Astrocyte of the spinal cord (primary cell): ENCODE data around the gene PRR19.

Experiments
- DNase-seq: peaks from one replicate; pipeline ENCODE4 v3.0.0; 2011; ENCODE audit warnings: low read depth, low spot score
- H3K4me3 ChIP-seq: 2 replicates; pipeline ENCODE4 v1.5.1; 2011; ENCODE audit warnings: low read depth, mild to moderate bottlenecking, low read length, moderate library complexity
- in situ Hi-C: cut with HindIII; loops from 2 replicates; pipeline ENCODE4 v1.10.0; 2017; ENCODE audit warnings: low sequenced_read_pairs
- TF ChIP-seq, protein P1 (sequence below): IDR thresholded peaks from 2 replicates; pipeline ENCODE4 v1.5.1; 2012; ENCODE audit warnings: low read depth, mild to moderate bottlenecking, low read length, inconsistent platforms

Gene PRR19

DNA sequence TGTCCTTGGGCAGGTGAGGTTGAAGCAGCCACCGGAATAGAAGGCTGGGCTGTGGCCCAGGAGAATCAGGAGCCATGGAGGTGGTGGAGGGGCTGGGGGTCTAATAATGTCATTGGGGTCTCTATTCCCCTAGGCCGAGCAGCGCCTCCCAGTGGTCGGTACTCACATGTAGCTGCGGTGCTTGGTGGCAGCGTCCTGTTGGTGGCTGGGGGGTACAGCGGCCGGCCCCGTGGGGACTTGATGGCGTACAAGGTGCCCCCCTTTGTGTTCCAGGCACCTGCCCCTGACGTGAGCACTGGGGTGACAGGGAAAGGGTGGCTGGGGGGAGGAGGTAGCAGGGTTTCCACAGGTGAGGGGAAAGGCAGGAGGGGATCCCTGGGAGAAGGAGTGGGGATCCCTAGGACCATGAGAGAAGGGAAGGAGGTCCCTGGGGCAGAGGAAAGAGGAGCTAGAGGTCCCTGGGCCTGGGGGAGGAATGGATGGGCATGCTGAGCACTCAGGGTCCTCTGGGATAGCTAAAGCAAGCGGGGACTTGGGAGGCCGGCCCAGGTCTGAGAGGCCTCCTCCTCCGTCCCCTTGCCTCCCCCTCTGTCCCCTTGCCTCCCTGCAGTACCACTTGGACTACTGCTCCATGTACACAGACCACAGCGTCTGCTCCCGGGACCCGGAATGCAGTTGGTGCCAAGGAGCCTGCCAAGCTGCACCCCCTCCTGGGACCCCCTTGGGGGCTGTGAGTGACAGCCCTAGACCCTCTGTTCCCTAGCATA, 41.6 kb downstream of the PRR19 start:
- in situ Hi-C loops, result no loop called here
- TF ChIP-seq, protein P1, sequence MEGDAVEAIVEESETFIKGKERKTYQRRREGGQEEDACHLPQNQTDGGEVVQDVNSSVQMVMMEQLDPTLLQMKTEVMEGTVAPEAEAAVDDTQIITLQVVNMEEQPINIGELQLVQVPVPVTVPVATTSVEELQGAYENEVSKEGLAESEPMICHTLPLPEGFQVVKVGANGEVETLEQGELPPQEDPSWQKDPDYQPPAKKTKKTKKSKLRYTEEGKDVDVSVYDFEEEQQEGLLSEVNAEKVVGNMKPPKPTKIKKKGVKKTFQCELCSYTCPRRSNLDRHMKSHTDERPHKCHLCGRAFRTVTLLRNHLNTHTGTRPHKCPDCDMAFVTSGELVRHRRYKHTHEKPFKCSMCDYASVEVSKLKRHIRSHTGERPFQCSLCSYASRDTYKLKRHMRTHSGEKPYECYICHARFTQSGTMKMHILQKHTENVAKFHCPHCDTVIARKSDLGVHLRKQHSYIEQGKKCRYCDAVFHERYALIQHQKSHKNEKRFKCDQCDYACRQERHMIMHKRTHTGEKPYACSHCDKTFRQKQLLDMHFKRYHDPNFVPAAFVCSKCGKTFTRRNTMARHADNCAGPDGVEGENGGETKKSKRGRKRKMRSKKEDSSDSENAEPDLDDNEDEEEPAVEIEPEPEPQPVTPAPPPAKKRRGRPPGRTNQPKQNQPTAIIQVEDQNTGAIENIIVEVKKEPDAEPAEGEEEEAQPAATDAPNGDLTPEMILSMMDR, result no peak
- H3K4me3 ChIP-seq, result no peak overlapping the region
- DNase-seq, result no peak

DNA sequence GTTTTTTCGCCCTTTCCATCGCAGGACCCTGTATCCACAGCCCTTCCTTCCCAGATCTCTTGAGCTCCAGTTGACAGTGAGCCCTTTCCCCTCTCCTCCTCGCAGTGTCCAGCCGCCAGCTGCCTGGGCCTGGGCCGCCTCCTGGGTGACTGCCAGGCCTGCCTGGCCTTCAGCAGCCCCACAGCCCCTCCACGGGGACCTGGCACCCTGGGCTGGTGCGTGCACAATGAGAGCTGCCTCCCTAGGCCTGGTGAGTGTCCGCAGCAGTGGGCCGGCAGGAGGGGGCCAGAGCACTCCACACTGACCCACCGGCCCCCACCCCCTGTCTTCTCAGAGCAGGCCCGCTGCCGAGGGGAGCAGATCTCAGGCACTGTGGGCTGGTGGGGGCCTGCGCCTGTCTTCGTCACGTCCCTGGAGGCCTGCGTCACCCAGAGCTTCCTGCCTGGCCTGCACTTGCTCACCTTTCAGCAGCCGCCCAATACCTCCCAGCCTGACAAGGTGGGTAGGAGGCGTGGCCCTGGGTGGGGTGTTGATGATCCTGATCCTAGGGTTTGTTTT, 42.5 kb downstream of the PRR19 start:
- no peak overlapping the region for H3K4me3 ChIP-seq
- TF ChIP-seq, protein P1, result no peak
- in situ Hi-C loops, result no loop called here
- DNase-seq, result no peak

DNA sequence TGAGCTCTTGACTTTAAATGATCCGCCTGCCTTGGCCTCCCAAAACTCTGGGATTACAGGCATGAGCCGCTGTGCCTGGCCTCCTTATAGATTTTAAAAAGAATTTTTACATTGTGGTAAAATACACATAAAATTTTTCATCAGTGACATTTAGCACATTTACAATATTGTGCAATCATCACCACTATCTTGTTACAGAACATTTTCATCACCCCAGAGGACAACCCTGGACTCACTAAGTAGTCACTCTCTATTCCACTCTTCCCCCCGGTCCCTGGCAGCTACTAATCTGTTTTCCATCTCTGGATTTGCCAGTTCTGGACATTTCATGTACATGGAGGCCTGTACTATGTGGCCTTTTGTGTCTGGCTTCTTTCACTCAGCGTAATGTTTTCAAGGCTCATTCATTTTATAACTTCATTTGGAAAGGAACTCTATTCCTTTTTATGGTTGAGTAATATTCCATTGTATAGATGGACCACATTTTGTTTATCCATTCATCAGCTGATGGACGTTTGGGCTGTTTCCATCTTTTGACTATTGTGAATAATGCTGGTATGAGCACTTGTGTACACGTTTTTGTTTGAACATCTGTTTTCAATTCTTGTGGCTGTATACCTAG, 43.4 kb downstream of the PRR19 start:
- H3K4me3 ChIP-seq, result no peak overlapping the region
- TF ChIP-seq, protein P1, result no peak
- in situ Hi-C loops, result no loop called here
- no peak for DNase-seq

DNA sequence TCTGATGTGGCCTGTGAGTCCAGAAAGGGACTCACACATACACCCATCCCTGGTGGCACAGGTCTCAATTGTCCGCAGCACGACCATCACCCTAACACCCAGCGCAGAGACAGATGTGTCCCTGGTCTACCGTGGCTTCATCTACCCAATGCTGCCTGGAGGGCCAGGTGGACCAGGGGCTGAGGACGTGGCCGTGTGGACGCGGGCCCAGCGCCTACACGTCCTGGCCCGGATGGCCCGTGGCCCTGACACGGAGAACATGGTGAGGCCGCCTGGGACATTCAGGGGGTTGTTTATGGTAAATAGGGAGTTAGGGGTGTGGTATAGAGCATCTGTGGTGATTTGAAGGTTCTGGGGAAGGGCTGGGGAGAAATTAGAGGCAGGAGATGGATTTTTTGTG, 46.3 kb downstream of the PRR19 start:
- TF ChIP-seq, protein P1, result no peak
- no peak for DNase-seq
- in situ Hi-C loops, result no loop called here
- H3K4me3 ChIP-seq, result no peak overlapping the region

DNA sequence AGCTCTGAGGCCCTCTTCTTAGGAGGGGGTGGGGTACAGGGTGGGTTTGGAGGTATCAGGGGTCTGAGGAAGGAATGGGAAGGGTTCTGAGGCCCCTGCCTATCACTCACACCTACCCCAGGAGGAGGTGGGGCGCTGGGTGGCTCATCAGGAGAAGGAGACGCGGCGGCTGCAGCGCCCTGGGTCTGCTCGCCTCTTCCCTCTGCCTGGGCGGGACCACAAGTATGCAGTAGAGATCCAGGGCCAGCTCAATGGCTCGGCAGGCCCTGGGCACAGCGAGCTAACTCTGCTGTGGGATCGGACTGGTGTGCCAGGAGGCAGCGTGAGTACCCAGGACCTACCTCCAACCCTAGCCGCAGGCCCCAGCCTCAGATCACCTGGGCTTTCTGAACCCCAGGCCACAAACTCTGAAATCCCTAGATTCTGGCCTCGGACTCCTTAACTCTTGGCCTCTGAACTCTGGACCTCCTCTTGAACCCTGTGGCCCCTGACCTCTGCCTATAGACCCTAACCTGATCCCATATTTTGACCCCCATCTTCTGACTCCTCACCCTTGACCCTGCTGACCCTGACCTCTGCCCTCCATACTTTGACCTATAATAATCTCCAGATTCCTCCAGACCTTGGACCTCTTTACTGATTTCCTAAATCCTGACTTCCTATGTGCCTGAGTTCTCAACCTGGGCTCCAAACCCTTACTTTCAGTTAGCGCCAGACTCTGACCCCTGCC, 47.6 kb downstream of the PRR19 start:
- in situ Hi-C loops, result no loop called here
- H3K4me3 ChIP-seq, result no peak overlapping the region
- no peak for DNase-seq
- TF ChIP-seq, protein P1, result no peak

DNA sequence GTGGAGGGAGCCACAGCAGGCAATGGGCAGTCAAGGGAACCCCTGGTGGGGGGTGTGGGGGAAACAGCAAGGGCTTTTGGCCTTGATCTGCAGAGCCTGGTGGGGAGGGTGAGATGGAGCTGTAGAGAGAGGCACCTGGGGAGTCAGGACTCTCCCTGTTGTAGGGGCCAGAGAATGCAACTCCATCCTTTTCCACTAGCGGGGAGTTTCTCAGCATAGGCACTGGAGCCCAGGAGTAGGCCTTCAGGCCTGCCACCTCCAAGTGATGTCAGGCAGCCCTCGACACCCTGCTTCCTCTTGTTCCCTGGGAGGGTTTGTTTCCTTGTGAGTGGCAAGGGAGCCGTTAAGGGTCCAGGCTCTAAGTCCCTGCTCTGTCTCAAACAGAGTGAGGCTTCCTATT, 48.5 kb downstream of the PRR19 start:
- TF ChIP-seq, protein P1, result no peak
- no peak for DNase-seq
- no peak overlapping the region for H3K4me3 ChIP-seq
- in situ Hi-C loops, result no loop called here
